Middle frontal gyrus (tissue), 1 donor: Measurements from ENCODE around the gene PNCK.

Experiments used
- DNase-seq: peaks from one replicate; pipeline ENCODE4 v3.0.0-alpha.2; 2015; ENCODE audit warnings: low spot score; ENCODE audit errors: extremely low spot score

The PNCK gene

DNA sequence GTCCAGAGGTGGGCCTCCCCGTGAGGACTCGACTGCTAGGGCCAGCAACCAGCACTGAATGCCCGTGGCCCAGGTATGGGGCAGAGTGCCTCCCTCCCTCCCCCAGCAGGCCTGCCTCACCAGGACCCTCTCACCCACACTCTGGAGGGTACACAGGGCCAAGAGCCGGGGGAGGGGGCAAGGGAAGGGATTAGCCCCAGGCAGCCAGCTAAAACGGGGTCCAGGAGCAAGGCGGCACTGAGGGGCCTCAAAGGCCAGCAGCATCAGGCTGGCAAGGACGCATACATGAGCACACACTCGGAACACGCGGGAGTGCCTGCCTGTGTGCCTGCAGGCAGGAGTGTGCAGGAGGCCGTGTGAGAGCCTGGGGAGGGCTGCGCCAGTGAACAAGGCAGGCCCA lies 44.9 kb downstream of the PNCK start:
- DNase-seq = no peak

DNA sequence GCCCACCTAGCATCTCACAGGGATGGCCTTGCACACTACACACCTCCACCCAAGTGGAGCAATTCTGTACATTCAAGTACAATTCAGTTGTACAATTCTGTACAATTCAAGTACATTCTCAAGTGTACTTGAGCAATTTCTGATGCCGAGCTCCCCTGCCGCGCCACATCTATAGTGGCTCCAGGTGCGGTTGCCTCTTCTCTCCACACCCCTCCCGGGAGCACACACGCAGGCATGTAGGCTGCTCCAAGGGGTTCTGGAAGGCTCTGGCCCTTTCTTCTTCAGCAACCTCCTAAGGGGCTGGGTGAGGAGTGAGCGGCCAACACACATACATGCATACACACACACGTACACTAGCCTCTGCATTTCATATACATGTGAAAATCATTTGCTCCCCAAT lies 45.5 kb downstream of the PNCK start:
- no peak for DNase-seq

GRCh38 chrX:153627675-153628111 lies 45.9 kb downstream of the PNCK start:
- no peak for DNase-seq

DNA sequence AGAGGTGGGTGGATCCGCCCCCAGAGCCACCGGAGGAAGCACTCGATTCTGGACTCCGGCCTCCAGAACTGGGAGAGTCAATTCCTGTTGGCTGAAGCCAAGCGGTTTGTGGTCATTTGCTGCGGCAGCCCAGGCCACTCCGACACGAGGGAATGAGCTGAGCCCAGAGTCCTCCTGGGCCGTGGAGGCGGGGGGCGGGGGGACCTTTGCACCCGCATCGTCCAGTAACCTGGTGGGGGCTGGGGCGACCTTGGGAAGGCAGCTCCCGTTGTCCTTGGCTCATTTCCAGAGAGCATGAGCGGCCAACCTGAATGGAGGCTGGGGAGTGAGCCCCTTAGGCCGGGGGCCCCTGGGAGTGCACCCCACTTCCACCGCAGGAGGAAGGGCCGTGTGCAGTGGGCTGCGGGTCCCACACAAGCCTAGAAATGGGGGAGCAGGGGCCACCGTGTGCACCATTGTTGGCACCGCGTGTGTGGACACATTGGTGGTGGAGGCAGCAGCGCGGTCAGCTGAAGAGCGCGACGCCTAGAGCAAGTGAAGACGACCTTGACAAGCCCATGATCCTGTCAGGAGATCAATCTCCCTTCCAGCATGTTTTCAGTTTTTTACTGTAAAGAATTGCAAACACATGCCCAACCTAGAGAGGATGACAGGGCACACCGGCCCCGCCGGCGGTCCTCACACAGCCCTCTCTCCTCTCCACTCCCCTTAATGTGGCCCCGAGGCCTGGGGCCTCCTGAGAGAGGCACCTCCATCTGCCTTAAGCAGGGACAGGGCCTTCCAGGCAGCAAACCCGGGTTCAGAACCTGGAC lies 46.5 kb downstream of the PNCK start:
- no peak for DNase-seq

DNA sequence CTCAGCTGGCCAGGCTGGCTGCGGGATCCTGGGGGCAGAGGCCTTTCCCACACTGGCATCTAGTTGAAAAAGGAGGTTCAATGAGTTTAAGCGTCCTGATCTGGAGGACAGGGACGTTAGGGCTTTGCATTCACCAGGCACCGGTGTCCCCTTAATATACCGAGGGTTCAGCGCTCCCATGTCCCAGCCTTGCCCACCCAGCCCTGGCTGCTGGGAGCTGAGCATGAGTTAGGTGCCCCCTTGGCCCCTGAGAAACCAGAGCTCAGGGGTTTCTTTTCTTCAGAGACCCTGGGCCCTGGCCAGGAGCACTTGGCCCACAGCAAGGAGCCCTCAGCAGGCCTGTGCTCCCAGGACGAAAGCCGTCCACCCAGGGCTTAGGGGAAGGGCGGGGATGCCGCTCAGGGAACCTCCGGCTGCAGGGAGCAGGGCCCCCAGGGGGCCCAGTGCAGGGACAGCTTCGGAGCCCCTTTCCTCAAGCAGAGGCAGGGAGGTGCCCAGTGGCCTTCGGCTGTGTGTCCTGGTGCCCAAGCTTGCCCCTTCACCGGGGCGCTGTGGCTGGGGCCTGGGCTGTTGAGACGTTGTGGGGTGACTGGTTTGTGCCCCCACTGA lies 47.5 kb downstream of the PNCK start:
- no peak for DNase-seq

DNA sequence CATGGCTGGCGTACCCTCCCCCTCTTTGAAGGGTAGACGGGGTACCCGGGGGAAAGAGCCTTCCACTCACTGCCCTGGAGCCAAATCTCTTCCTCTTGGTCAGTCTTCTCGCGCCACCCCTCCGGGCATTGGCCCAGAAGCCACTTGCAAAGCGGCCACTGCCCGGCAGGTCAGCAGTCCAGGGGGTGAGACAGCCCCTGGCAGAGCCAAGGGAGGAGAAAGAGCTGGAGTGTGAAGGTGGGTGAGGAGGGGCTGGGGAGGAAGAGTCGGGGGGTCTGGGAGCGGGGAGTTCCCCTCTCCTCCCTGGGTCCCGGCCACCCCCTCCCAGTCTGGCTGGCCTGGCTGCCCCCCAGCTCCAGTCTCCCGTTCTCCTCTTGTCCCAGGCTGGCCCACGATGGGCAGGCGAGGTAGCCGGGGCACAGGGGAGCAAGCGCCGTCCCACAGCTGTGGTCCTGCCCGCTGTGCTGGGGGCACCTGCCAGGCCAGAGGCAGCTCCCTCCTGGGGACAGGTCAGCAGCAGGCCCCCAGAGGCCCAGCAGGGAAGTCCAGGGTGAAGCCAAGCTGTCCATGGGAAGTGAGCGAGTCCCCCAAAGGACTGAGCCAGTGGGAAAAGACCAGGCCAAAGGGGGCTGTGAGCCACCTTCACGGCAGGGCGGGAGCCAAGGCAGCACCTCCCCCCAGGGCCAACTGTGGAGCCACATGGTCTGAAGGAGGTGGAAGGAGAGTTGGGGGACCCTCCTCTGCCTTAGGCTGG lies 48.2 kb downstream of the PNCK start:
- no peak for DNase-seq

GRCh38 chrX:153624196-153625091 lies 49.2 kb downstream of the PNCK start:
- DNase-seq = no peak

DNA sequence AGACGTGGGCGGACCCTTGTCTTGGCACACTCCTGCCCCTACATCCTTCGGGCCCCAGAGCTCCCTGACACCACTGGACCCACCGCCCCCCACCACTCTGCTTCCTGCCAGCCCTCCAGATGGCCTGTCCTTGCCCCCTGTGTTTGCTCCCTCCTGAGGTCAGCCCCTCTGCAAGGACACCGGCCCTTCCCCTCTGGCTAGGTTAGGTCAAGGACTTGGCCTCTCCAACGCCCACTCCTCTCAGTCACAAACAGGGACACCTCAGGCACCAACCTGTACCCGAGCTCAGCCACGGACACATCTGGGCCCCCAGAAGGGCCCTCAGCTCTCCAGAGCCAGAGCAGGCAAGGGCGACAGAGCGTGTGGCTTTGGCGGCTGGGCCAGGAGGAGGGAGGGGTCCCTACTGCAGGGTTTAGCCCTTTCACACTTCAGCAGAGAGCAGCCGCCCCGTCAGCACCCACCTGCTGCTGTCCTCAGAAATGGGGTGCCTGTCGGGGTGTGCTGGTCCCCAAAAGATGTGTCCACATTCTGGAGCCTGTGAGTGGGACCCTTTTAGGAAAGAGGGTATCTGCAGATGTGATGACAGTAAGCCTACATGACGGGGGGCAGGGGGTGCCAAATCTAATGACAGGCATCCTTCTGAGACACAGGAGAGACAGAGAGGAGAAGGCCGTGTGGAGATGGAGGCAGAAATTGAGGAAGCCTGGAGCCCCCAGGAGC lies 50.1 kb downstream of the PNCK start:
- DNase-seq = no peak

DNA sequence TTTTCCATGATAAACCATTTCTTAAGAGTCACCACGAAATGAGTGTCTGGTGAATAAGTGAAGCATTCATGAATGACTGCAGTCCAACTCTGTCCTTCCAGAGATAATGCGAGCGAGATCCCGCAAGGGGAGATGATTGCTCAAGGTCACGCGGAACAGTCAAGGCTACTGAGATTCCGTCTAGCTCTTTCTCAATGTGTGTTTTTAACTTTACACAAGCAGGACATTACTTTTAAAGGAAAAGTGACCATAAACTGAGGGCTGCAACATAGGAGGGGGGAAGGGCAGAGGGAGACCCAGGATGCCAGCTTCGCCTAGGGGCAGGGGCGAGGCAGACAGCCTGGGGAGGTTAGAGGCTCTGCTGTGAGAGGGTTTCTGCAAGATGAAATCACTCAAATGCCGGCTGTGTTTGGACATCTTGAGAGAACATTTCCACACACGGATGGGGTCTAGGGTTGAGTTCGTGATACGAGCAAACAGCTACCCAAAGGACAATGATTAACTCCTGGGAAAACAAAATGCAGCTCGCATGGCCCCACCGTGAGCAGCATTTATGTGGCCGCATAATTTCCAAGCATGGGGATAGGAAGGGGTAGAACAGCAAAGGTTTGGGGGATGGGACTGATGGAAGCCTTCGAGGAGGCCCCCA lies 50.8 kb downstream of the PNCK start:
- DNase-seq = no peak

GRCh38 chrX:153621949-153622598 lies 51.5 kb downstream of the PNCK start:
- DNase-seq = no peak

GRCh38 chrX:153620576-153620975 lies 53.0 kb downstream of the PNCK start:
- no peak for DNase-seq
